ENCODE results near the gene KLHL13.
"Not testable (repeated sequence)": the region's sequence is repeated elsewhere in the genome, so short reads cannot be mapped to it uniquely, and the experiment has no call there.

KLHL13 gene

GRCh38 chrX:118116713-118117550, at the start of gene KLHL13:
TSS of gene KLHL13 (minus strand) at chrX:118116810. CDS start at chrX:118028473, 88,337 bp downstream.
- no peak for DNase-seq

- DNase-seq, result no peak
Observed at GRCh38 chrX:118164138-118164537, 47.5 kb upstream of the KLHL13 start.

GRCh38 chrX:118156953-118157608, 40.5 kb upstream of the KLHL13 start:
- no peak for DNase-seq

- DNase-seq, result no peak
Observed at GRCh38 chrX:118156254-118156952, 39.8 kb upstream of the KLHL13 start.

- no peak for DNase-seq
Observed at GRCh38 chrX:118153270-118153669, 36.7 kb upstream of the KLHL13 start.

GRCh38 chrX:118152721-118153120, 36.1 kb upstream of the KLHL13 start:
- no peak for DNase-seq

GRCh38 chrX:118148737-118149136, 32.1 kb upstream of the KLHL13 start:
- DNase-seq, result no peak

GRCh38 chrX:118147771-118148170, 31.2 kb upstream of the KLHL13 start:
- DNase-seq, result not testable (repeated sequence)

- no peak for DNase-seq
Observed at GRCh38 chrX:118143578-118143977, 27.0 kb upstream of the KLHL13 start.

GRCh38 chrX:118131336-118131735, 14.7 kb upstream of the KLHL13 start:
- no peak for DNase-seq

- DNase-seq, result no peak
Observed at GRCh38 chrX:118129681-118130080, 13.1 kb upstream of the KLHL13 start.

GRCh38 chrX:118128724-118129123, 12.1 kb upstream of the KLHL13 start:
- DNase-seq, result no peak

- no peak for DNase-seq
Observed at GRCh38 chrX:118126286-118126685, 9.7 kb upstream of the KLHL13 start.

GRCh38 chrX:118124243-118124642, 7.6 kb upstream of the KLHL13 start:
- DNase-seq, result not testable (repeated sequence)

- DNase-seq, result no peak
Observed at GRCh38 chrX:118117741-118118140, 1.1 kb upstream of the KLHL13 start.

- no peak for DNase-seq
Observed at GRCh38 chrX:118115953-118116712, 477 bp downstream of the KLHL13 start.

GRCh38 chrX:118114971-118115370, 1.6 kb downstream of the KLHL13 start:
- no peak for DNase-seq

- no peak for DNase-seq
Observed at GRCh38 chrX:118109065-118109464, 7.5 kb downstream of the KLHL13 start.

GRCh38 chrX:118108304-118108703, 8.3 kb downstream of the KLHL13 start:
- no peak for DNase-seq

- DNase-seq, result no peak
Observed at GRCh38 chrX:118100091-118100490, 16.5 kb downstream of the KLHL13 start.

GRCh38 chrX:118088084-118088483, 28.5 kb downstream of the KLHL13 start:
- DNase-seq, result no peak

GRCh38 chrX:118074196-118074595, 42.4 kb downstream of the KLHL13 start:
- DNase-seq, result no peak

Measured in stimulated activated CD4-positive, alpha-beta T cell treated with anti-CD3 and anti-CD28 coated beads, Interleukin-4, amount 100 ng/mL, for 24 hours (primary cell).